ENCODE results near the gene LIMS1.

- TF ChIP-seq GATA2 (IDR thresholded peaks at IDR 0.05; ENCODE audit: low read depth, low read length): no peak
- no peak for TF ChIP-seq GATA3 (IDR thresholded peaks at IDR 0.05; ENCODE audit: low read depth, low read length)
Observed at GRCh38 chr2:108585436-108585835, 51.2 kb downstream of the LIMS1 start.
